ENCODE data around the gene UTY.

DNA sequence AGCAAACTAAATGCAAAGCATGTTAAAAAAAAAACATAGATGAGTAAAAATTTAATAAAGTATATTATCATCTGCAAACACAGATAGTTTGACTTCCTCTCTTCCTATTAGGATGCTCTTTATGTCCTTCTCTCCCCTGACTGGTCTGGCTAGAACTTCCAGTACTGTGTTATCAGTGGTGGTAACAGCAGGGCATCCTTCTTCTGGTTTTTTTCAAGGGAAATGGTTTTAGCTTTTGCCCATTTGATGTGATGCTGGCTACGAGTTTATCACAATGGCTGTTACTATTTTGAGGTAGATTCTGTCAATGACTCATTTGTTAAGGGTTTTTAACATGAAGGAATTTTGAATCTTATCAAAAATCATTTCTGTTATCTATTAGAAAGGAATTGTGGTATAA, 34.3 kb downstream of the UTY start:
- TF ChIP-seq, protein P1, sequence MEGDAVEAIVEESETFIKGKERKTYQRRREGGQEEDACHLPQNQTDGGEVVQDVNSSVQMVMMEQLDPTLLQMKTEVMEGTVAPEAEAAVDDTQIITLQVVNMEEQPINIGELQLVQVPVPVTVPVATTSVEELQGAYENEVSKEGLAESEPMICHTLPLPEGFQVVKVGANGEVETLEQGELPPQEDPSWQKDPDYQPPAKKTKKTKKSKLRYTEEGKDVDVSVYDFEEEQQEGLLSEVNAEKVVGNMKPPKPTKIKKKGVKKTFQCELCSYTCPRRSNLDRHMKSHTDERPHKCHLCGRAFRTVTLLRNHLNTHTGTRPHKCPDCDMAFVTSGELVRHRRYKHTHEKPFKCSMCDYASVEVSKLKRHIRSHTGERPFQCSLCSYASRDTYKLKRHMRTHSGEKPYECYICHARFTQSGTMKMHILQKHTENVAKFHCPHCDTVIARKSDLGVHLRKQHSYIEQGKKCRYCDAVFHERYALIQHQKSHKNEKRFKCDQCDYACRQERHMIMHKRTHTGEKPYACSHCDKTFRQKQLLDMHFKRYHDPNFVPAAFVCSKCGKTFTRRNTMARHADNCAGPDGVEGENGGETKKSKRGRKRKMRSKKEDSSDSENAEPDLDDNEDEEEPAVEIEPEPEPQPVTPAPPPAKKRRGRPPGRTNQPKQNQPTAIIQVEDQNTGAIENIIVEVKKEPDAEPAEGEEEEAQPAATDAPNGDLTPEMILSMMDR (IDR thresholded peaks at IDR 0.05; ENCODE audit: control extremely low read depth in 1 of 3, insufficient read depth in 1 of 3, low read depth in 1 of 3, low read length in 3 of 3): no peak
- TF ChIP-seq EGR1 (IDR thresholded peaks at IDR 0.05; ENCODE audit: borderline replicate concordance, low read depth, low read length) (no peak), CBX8 (IDR thresholded peaks at IDR 0.05; ENCODE audit: borderline replicate concordance, low read depth, low read length) (no peak)

Measured in H1 (cell line).